Smooth muscle cell (in vitro differentiated cells): ENCODE results near the gene WIPF3. TPM values are rescaled to one million over a fixed set of nuclear protein-coding genes. Genes with fewer than 3 reads are reported as not detected.

Experiments
- DNase-seq: peaks from one replicate; lab custom pipeline; 2025; ENCODE audit not compliant: unreplicated experiment; lab: John Stamatoyannopoulos, UW
- H2AFZ ChIP-seq: fragments of 200-600 bp; sonication (generic); 2 replicates; pipeline ENCODE4 v1.6.0; 2016; ENCODE audit warnings: antibody characterized with exemption, low read depth, mild to moderate bottlenecking
- H3F3A ChIP-seq: fragments of 200-600 bp; sonication (generic); 2 replicates; pipeline ENCODE4 v1.6.0; 2017; ENCODE audit warnings: antibody characterized with exemption, low read depth
- H3K27ac ChIP-seq: fragments of 200-600 bp; sonication (generic); 2 replicates; pipeline ENCODE4 v1.5.1; 2016; ENCODE audit warnings: low read depth, mild to moderate bottlenecking
- H3K27me3 ChIP-seq: fragments of 200-600 bp; sonication (generic); 2 replicates; pipeline ENCODE4 v1.6.1; 2016; ENCODE audit warnings: low read depth, mild to moderate bottlenecking
- H3K36me3 ChIP-seq: fragments of 200-600 bp; sonication (generic); 2 replicates; pipeline ENCODE4 v1.5.1; 2016; ENCODE audit warnings: low read depth
- H3K4me1 ChIP-seq: fragments of 200-600 bp; sonication (generic); 2 replicates; pipeline ENCODE4 v1.5.1; 2016; ENCODE audit warnings: low read depth
- H3K4me2 ChIP-seq: fragments of 200-600 bp; sonication (generic); 2 replicates; pipeline ENCODE4 v1.6.0; 2016; ENCODE audit warnings: mild to moderate bottlenecking
- H3K4me3 ChIP-seq: fragments of 200-600 bp; sonication (generic); 2 replicates; pipeline ENCODE4 v1.5.1; 2016; ENCODE audit warnings: mild to moderate bottlenecking
- H3K79me2 ChIP-seq: fragments of 200-600 bp; sonication (generic); 2 replicates; pipeline ENCODE4 v1.6.0; 2016; ENCODE audit warnings: low read depth, mild to moderate bottlenecking
- H3K9ac ChIP-seq: fragments of 200-600 bp; sonication (generic); 2 replicates; pipeline ENCODE4 v1.6.0; 2016; ENCODE audit warnings: low read depth
- H3K9me3 ChIP-seq: fragments of 200-600 bp; sonication (generic); replicated peaks from 2 replicates; pipeline ENCODE4 v1.5.1; 2016; ENCODE audit warnings: low read depth
- H4K20me1 ChIP-seq: fragments of 200-600 bp; sonication (generic); 2 replicates; pipeline ENCODE4 v1.6.0; 2016; ENCODE audit warnings: low read depth
- CTCF ChIP-seq: fragments of 200-600 bp; sonication (generic); IDR thresholded peaks from 2 replicates; pipeline ENCODE4 v1.5.1; 2017; ENCODE audit warnings: borderline replicate concordance, mild to moderate bottlenecking, antibody characterized with exemption; ENCODE audit not compliant: insufficient read depth, poor library complexity, severe bottlenecking
- WGBS: methylation state at CpG from one replicate; pipeline ENCODE4 v1.1.7; 2016; ENCODE audit warnings: low lambda C conversion rate; 5-methylcytosine and 5-hydroxymethylcytosine counted together
- polyA plus RNA-seq: library from polyadenylated mRNA; unstranded; fragments of >200 nt; fragmentation: Nextera tagmentation; extraction: Ambion mirVana; gene quantifications from 2 replicates; pipeline ENCODE4 v1.2.1, GENCODE V29; 2016
- total RNA-seq: library from RNA; depleted of rRNA; stranded (reverse); fragments of >200 nt; gene quantifications from 2 replicates; pipeline ENCODE4 v1.2.3, GENCODE V29; 2014

Gene WIPF3
- total and polyA plus RNA-seq, 2 experiments from 2014 or later, result 0.22 TPM; not detected in 1

GRCh38 chr7:29935111-29935510 is 128.8 kb downstream of the WIPF3 start:
- H3K9me3 ChIP-seq, result no peaks in the 10 kb centered on the region
- TF ChIP-seq CTCF, result no peak
- no peak for DNase-seq
- H3K4me2 ChIP-seq, result no peak overlapping the region
- H3K4me1 ChIP-seq, result no peaks in the 10 kb centered on the region
- H3K79me2 ChIP-seq, result no peaks in the 10 kb centered on the region
- no peak overlapping the region for H3K9ac ChIP-seq
- no peak overlapping the region for H2AFZ ChIP-seq
- H3K27me3 ChIP-seq, result no peaks in the 10 kb centered on the region
- no peak overlapping the region for H3K4me3 ChIP-seq
- H3K36me3 ChIP-seq, result peaks cover under 1% of the 10 kb centered on the region
- 95% methylated on average over 2 of the region's 2 CpGs for WGBS
- H3K27ac ChIP-seq, result no peak overlapping the region
- no peaks in the 10 kb centered on the region for H3F3A ChIP-seq
- H4K20me1 ChIP-seq, result peaks cover 20% of the 10 kb centered on the region

GRCh38 chr7:29937132-29937531 is 130.8 kb downstream of the WIPF3 start:
- H3K9ac ChIP-seq, result no peak overlapping the region
- no peak overlapping the region for H3K27ac ChIP-seq
- H3K4me3 ChIP-seq, result no peak overlapping the region
- no peak overlapping the region for H3K4me2 ChIP-seq
- no peaks in the 10 kb centered on the region for H3K4me1 ChIP-seq
- WGBS, result 92% methylated on average over 3 of the region's 3 CpGs
- no peak overlapping the region for H2AFZ ChIP-seq
- H3K9me3 ChIP-seq, result no peaks in the 10 kb centered on the region
- H3K79me2 ChIP-seq, result no peaks in the 10 kb centered on the region
- TF ChIP-seq CTCF, result no peak
- no peaks in the 10 kb centered on the region for H4K20me1 ChIP-seq
- H3F3A ChIP-seq, result no peaks in the 10 kb centered on the region
- no peaks in the 10 kb centered on the region for H3K27me3 ChIP-seq
- H3K36me3 ChIP-seq, result peaks cover 10% of the 10 kb centered on the region
- no peak for DNase-seq

- no peaks in the 10 kb centered on the region for H3K79me2 ChIP-seq
- H3K4me2 ChIP-seq, result no peak overlapping the region
- H3K27ac ChIP-seq, result no peak overlapping the region
- TF ChIP-seq CTCF, result no peak
- no peak overlapping the region for H3K4me3 ChIP-seq
- no peaks in the 10 kb centered on the region for H3K27me3 ChIP-seq
- H3K9me3 ChIP-seq, result no peaks in the 10 kb centered on the region
- WGBS, result 97% methylated on average over 2 of the region's 2 CpGs
- H3K9ac ChIP-seq, result no peak overlapping the region
- DNase-seq, result no peak
- peaks cover 4% of the 10 kb centered on the region for H4K20me1 ChIP-seq
- H2AFZ ChIP-seq, result no peak overlapping the region
- H3K4me1 ChIP-seq, result no peaks in the 10 kb centered on the region
- peaks cover 19% of the 10 kb centered on the region for H3K36me3 ChIP-seq
- H3F3A ChIP-seq, result no peaks in the 10 kb centered on the region
Measured at GRCh38 chr7:29940199-29940598, 133.9 kb downstream of the WIPF3 start.

GRCh38 chr7:29945259-29945809 is 139.0 kb downstream of the WIPF3 start:
- no peaks in the 10 kb centered on the region for H3K9me3 ChIP-seq
- H3K79me2 ChIP-seq, result peaks cover 3% of the 10 kb centered on the region
- H3K9ac ChIP-seq, result no peak overlapping the region
- no peaks in the 10 kb centered on the region for H3F3A ChIP-seq
- no peaks in the 10 kb centered on the region for H3K4me1 ChIP-seq
- H2AFZ ChIP-seq, result no peak overlapping the region
- H4K20me1 ChIP-seq, result peaks cover 19% of the 10 kb centered on the region
- no peak for TF ChIP-seq CTCF
- DNase-seq, result no peak
- H3K36me3 ChIP-seq, result peaks cover 16% of the 10 kb centered on the region
- H3K27ac ChIP-seq, result no peak overlapping the region
- no peaks in the 10 kb centered on the region for H3K27me3 ChIP-seq
- H3K4me3 ChIP-seq, result no peak overlapping the region
- WGBS, result 99% methylated on average over 4 of the region's 4 CpGs
- no peak overlapping the region for H3K4me2 ChIP-seq
